Measurements from ENCODE around the gene ADGRF4. TPM values are rescaled to one million over a fixed set of nuclear protein-coding genes. Genes with fewer than 3 reads are reported as not detected.

The ADGRF4 gene
- total and polyA plus RNA-seq, 3 donors from 2014 or later: 0.12 to 0.58 (median 0.31) TPM

DNA sequence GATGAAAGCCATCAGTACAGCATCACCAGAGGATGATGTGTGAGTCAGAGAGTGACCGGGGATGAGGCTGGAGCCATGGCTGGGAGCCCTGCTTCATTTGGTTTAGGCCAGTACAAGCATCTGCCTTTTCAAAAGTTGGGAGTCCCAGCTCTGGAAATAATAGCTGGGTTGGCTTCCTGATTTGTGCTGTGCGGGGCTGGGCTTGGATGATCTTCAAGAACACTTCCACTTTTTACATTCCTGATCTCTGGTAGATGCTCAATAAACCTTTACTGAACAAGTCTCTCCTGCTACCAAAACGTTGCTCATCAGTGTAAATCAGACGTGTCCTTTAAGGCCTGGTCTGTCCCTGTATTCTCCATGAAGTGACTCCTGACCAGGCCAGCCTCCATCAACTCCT is 44.1 kb upstream of the ADGRF4 start:
- 78 to 86% methylated on average over 4 of the region's 4 CpGs for WGBS, 2 donors
- Histone ChIP-seq H3K36me3 (ENCODE audit: low read depth, missing control alignments) (no peaks in the 10 kb centered on the region), H3K4me1 (no peaks in the 10 kb centered on the region), H3K4me3 (no peak overlapping the region), H3K9me3 (no peaks in the 10 kb centered on the region), H3K27ac (no peak overlapping the region), H3K27me3 (no peaks in the 10 kb centered on the region)
- intact Hi-C loops (cut with DNase I; ENCODE audit: low total_unique reads): no loop called here
- DNase-seq: no peak
- no peak for TF ChIP-seq POLR2A (IDR thresholded peaks at IDR 0.05)
- TF ChIP-seq, protein P1, sequence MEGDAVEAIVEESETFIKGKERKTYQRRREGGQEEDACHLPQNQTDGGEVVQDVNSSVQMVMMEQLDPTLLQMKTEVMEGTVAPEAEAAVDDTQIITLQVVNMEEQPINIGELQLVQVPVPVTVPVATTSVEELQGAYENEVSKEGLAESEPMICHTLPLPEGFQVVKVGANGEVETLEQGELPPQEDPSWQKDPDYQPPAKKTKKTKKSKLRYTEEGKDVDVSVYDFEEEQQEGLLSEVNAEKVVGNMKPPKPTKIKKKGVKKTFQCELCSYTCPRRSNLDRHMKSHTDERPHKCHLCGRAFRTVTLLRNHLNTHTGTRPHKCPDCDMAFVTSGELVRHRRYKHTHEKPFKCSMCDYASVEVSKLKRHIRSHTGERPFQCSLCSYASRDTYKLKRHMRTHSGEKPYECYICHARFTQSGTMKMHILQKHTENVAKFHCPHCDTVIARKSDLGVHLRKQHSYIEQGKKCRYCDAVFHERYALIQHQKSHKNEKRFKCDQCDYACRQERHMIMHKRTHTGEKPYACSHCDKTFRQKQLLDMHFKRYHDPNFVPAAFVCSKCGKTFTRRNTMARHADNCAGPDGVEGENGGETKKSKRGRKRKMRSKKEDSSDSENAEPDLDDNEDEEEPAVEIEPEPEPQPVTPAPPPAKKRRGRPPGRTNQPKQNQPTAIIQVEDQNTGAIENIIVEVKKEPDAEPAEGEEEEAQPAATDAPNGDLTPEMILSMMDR (IDR thresholded peaks at IDR 0.05): no peak

DNA sequence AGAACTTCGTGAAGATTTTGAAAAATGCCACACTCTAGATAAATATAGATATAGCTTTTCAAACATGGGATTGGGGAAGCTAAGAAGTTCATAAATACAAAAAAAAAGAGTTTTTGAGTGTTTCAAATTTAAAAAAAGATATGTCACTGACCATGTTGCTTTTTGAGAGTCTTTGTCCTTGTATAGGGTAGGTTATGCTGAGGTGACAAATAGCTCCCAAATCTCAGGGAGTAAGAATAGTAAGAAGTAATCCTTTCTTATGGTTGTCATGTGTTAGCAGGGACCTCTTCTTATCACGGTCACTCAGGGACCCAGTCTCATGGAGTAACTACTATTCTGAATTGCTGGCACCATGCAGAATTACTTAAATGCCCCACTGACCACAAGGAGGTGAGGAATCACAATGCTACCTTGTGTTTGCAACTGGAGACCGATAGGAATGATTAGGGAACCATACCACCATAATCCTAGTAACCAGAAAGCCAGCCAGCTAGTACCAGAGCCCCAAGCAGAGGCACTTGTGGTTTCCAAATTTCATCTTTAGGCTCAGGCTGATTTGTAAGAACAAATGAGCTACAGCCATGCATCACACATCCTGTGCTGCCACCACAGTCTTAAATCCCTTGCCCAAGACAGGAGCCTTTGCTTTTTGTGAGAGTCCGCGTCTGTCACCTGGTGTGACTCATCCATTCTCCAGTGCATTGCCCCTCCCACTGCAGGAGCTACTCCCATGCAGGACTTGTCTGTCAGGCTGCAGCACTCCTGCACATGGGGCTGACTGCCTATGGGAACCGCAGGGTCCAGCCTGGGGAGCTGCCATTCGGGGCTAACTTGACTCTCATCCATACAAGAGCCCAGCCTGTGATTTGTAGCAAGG is 42.4 kb upstream of the ADGRF4 start:
- 82 to 84% methylated on average over 7 of the region's 7 CpGs for WGBS, 2 donors
- no peaks in the 10 kb centered on the region for H3K27me3 ChIP-seq
- no peak overlapping the region for H3K27ac ChIP-seq
- intact Hi-C loops (cut with DNase I; ENCODE audit: low total_unique reads): no loop called here
- no peaks in the 10 kb centered on the region for H3K36me3 ChIP-seq (ENCODE audit: low read depth, missing control alignments)
- no peak overlapping the region for H3K4me3 ChIP-seq
- no peak for DNase-seq
- H3K9me3 ChIP-seq: no peaks in the 10 kb centered on the region
- TF ChIP-seq, protein P1 (IDR thresholded peaks at IDR 0.05): no peak
- TF ChIP-seq POLR2A (IDR thresholded peaks at IDR 0.05): no peak
- H3K4me1 ChIP-seq: no peaks in the 10 kb centered on the region

DNA sequence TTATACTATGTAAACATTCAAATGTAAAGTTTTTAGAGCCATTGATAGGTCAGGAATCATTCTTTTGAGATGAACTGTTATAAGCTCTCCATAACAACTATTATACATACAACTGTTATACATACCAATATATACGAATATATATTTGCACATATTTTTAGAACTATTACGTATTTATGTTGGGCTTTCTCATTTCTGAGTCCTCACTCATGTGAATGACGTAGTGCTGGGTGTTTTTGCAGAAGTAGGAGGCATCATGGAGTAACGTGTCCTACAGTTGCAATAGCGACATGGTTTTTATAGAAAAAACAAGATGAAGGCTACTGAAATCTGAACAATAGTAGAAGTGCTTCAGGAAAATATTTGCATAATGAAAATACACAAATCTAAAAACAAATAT is 36.4 kb upstream of the ADGRF4 start:
- no peak for DNase-seq
- intact Hi-C loops (cut with DNase I; ENCODE audit: low total_unique reads): no loop called here
- 78 to 89% methylated on average over 5 of the region's 5 CpGs for WGBS, 2 donors
- H3K36me3 ChIP-seq (ENCODE audit: low read depth, missing control alignments): no peaks in the 10 kb centered on the region
- no peak for TF ChIP-seq POLR2A (IDR thresholded peaks at IDR 0.05)
- TF ChIP-seq, protein P1 (IDR thresholded peaks at IDR 0.05): no peak
- H3K27me3 ChIP-seq: no peaks in the 10 kb centered on the region
- H3K9me3 ChIP-seq: no peaks in the 10 kb centered on the region
- no peak overlapping the region for H3K4me3 ChIP-seq
- H3K4me1 ChIP-seq: no peaks in the 10 kb centered on the region
- no peak overlapping the region for H3K27ac ChIP-seq

DNA sequence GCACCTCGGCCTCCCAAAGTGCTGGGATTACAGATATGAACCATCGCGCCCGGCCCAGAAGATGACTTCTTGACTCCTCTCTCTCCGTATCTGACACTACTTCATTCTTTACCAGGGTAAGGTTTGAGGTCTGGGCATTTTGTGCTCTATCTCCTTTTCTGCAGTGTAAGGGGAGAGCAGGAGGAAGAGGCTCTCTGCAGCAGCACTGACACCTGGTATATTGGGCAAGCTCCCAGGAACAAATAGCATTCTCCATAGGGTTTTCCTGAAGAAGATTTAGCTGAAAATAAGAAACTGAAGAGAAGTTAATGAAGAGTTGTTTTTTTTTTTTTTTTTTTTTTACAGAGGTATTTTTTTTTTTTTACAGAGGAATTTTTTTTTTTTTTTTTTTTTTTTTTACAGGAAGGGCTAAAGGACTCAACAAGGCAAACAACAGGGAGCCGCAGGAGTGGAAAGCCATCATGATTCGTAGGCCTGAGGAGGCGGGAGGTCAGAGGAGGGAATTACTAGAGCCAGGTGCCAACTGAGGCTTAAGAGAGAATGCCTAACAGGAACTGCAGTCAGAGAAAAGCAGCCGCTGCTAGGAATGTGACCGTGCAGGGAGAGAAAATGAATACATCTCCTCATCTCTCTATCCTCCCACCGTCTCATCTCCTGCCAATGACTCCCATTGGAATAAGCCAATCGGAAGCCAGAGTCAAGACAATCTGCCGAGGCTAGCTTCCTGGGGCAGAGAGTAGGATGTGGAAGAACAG is 34.7 kb upstream of the ADGRF4 start:
- H3K27me3 ChIP-seq: no peaks in the 10 kb centered on the region
- no peak for TF ChIP-seq POLR2A (IDR thresholded peaks at IDR 0.05)
- TF ChIP-seq, protein P1 (IDR thresholded peaks at IDR 0.05): no peak
- H3K4me1 ChIP-seq: no peaks in the 10 kb centered on the region
- no peaks in the 10 kb centered on the region for H3K9me3 ChIP-seq
- DNase-seq: no peak
- 46 to 68% methylated on average over 13 of the region's 13 CpGs for WGBS, 2 donors
- intact Hi-C loops (cut with DNase I; ENCODE audit: low total_unique reads): no loop called here
- H3K4me3 ChIP-seq: no peak overlapping the region
- no peak overlapping the region for H3K27ac ChIP-seq
- H3K36me3 ChIP-seq (ENCODE audit: low read depth, missing control alignments): no peaks in the 10 kb centered on the region
